Coronary artery (tissue), 2 donors: ENCODE results near the gene BABAM2.

Experiments used
- DNase-seq: peaks from one replicate; pipeline ENCODE4 v3.0.0-alpha.2; 2017; ENCODE audit warnings: low spot score
- H3K27ac ChIP-seq, 2 donors: fragments of 200-600 bp; sonication (generic); one replicate each; pipeline ENCODE4 v1.5.1; 2016 to 2019
- H3K4me3 ChIP-seq: fragments of 200-600 bp; sonication (generic); 2 replicates; pipeline ENCODE4 v1.5.1; 2016; ENCODE audit warnings: mild to moderate bottlenecking, moderate library complexity
- TF ChIP-seq, protein P1 (sequence below): fragments of 200-600 bp; sonication (generic); IDR thresholded peaks from one replicate; pipeline ENCODE4 v1.5.1; 2019; ENCODE audit warnings: antibody characterized with exemption

The BABAM2 gene

DNA sequence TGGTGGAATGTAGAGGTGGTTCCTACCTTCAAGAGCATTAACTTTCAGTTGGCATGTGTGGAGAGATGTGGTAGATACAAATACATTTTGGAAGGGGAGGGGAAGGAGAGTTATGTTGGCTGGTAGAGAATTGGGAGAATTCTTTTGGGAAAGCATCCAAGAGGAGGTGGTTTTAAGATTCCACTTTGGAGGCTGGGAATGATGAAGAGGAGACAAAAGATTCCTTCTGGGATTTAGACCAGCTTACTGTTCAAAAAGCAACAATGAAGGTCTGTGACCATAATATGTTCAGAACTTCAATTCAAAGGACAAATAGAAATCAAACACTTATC is 381.4 kb downstream of the BABAM2 start:
- TF ChIP-seq, protein P1, sequence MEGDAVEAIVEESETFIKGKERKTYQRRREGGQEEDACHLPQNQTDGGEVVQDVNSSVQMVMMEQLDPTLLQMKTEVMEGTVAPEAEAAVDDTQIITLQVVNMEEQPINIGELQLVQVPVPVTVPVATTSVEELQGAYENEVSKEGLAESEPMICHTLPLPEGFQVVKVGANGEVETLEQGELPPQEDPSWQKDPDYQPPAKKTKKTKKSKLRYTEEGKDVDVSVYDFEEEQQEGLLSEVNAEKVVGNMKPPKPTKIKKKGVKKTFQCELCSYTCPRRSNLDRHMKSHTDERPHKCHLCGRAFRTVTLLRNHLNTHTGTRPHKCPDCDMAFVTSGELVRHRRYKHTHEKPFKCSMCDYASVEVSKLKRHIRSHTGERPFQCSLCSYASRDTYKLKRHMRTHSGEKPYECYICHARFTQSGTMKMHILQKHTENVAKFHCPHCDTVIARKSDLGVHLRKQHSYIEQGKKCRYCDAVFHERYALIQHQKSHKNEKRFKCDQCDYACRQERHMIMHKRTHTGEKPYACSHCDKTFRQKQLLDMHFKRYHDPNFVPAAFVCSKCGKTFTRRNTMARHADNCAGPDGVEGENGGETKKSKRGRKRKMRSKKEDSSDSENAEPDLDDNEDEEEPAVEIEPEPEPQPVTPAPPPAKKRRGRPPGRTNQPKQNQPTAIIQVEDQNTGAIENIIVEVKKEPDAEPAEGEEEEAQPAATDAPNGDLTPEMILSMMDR, result no peak
- Histone ChIP-seq H3K4me3 (no peak overlapping the region), H3K27ac (no peak overlapping the region)
- no peak for DNase-seq

DNA sequence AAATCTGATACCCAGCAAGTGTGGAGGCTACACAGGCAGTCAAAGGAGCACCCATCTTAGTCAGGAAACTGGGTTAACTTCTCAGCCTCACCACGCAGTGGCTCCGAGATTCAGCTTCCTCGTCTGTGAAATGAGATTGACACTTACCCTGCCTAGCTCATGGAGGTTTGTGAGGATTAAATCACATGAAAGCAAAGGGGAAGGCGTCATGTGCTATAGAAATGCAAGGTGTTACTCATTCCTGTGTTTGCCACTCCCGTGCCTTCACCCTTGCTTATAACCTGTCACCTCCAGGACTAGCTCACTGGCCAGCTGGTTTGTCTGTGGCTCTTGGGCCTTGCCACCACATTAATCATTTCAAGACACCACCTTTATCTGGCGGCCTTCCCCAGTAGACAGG is 383.2 kb downstream of the BABAM2 start:
- no peak overlapping the region for H3K4me3 ChIP-seq
- TF ChIP-seq, protein P1, result no peak
- no peak overlapping the region for H3K27ac ChIP-seq
- no peak for DNase-seq

DNA sequence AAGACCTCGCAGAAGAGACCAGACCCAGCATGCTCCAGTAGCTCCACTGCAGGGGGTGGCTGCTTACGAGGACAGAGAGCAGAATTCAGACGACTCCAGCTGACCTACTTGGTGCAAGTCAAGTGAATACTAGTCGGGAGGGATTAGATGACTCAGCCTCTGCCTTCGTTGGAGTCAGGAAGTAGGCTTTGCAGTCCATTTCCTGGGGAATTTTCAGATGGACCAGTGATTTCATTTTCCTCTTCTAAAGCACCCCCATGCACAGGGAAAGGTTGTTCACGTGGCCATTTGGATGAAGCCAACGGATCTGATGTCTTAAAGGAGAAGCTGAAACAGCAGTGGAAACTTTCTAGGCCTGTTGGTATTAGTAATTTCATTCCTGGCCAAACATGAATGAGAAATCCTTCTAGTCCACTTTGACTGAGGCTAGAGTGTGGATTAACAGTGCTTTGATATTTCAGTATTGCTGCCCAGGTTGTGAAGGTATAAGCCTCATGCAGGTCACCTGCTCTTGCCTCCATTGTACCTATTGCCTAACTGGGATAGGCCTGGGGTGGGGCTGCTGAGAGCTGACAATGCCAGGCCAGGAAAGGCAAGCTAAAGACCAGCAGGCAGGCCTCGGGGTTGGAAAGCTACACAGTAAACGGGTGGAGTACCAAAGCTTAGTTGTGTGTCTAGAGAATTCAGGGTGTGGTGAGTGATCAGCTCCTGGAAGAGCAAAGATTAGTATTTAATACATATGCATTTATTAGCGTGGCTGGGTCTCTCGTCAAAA is 384.6 kb downstream of the BABAM2 start:
- peak overlapping the region; percentile 41 to 82 for H3K27ac ChIP-seq
- H3K4me3 ChIP-seq, result no peak overlapping the region
- DNase-seq, result no peak
- TF ChIP-seq, protein P1, result no peak

DNA sequence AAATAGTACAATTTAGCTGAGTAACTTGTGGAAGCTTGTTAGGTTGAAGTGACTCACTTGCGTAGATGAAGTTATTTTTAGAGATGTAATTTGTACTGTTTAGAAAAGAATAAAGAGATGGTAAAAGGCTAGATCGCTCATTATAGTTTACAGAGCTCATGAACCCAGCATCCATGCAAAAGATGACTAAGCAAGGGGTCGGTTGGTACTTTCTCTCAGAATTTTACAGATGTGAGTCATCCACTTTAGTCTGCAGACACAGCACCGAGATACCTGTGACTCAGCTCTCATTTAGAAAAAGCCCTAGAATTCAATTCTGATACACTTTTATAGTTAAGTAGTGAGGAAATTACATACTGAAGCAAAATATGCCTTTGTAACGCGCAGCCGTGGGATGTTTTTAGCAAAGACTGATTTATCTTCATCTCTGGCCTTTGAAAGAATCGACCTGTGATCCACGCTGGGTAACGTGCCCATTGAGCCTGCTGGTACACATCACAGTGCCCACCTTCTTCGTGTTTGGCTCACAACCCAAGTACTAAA is 385.6 kb downstream of the BABAM2 start:
- H3K4me3 ChIP-seq, result no peak overlapping the region
- TF ChIP-seq, protein P1, result no peak
- no peak for DNase-seq
- H3K27ac ChIP-seq, result peak overlapping the region; percentile 11 to 30

DNA sequence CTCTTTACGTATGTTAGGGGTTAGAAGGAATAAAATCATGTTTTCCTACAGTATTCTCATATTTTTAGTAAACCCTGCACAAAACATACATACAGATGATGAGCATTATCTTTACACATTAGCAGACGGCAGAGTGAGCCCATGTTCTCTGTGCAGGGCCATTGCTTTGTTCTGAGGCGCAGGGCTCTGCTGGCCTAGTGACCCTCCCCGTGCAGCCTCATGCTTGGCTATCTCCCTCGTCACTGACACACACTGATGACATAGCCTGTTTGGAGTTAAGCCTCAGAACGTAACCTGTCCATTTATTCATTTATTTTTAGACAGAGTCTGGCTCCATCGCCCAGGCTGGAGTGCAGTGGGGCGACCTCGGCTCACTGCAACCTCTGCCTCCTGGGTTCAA is 386.3 kb downstream of the BABAM2 start:
- H3K4me3 ChIP-seq, result no peak overlapping the region
- DNase-seq, result no peak
- H3K27ac ChIP-seq, result no peak overlapping the region
- TF ChIP-seq, protein P1, result no peak

DNA sequence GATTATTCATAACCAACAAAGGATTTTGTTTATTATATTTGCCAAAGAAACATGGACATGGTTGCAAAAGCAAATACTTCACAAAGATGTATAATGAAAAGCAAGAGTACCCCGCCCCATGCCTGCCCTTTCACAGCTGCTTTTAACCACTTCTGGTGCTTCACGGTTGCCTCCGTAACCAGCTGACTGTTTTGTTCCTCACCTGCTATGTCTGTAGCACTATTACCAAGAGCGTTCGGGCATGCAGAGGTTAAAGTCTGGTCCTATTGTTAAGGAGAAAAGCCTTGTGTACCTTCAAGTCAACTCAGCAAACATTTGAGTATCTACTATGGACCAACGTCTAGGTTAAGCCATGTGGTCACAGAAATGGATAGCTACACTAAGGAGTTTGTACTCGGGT is 386.9 kb downstream of the BABAM2 start:
- DNase-seq, result no peak

DNA sequence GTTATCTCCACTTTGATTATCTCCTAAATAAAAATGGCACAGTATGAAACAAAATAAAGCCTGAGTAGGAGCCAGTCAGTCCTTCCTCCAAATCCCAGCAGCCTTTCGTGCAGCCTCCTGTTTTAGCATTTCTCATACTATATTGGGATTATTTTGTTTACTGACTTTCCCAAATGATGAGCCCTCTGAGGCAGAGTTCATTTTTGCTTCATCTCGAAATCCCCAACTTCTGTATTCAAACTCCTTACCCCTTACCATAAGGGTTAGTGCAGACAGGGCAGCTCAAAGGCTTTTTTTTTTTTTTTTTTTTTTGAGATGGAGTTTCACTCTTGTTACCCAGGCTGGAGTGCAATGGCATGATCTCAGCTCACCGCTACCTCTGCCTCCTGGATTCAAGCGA is 388.8 kb downstream of the BABAM2 start:
- TF ChIP-seq, protein P1, result no peak
- DNase-seq, result no peak
- H3K27ac ChIP-seq, result no peak overlapping the region
- H3K4me3 ChIP-seq, result no peak overlapping the region

More for the DNA sequence above, 386.9 kb downstream of the BABAM2 start:
- Histone ChIP-seq H3K4me3 (no peak overlapping the region), H3K27ac (no peak overlapping the region)
- TF ChIP-seq, protein P1, result no peak
